CD4-positive, CD25-positive, alpha-beta regulatory T cell (primary cell): Measurements from ENCODE around the gene RGS9. TPM values are rescaled to one million over a fixed set of nuclear protein-coding genes. Genes with fewer than 3 reads are reported as not detected.
A peak's percentile ranks its signal among the peaks of the same experiment; 100 is the strongest.
"Not testable (repeated sequence)": the region's sequence is repeated elsewhere in the genome, so short reads cannot be mapped to it uniquely, and the experiment has no call there.

ENCODE experiments used
- ATAC-seq, 2 donors: fragments of 150-1000 bp; cut with Tn5 transposase; one replicate each; pipeline ENCODE4 v1.10.0; 2021; ENCODE audit warnings: low read depth in 2 of 2, moderate number of reproducible peaks in 2 of 2, moderate library complexity in 1 of 2
- DNase-seq, 3 donors: peaks; one replicate each; pipeline versions ENCODE4 v3.0.0 to v3.0.0-alpha.2; 2012 to 2022; ENCODE audit warnings: mixed read lengths in 1 of 3
- H3K27ac ChIP-seq: one replicate; pipeline ENCODE4 v1.7.0; 2013; ENCODE audit warnings: mild to moderate bottlenecking, low read length; ENCODE audit not compliant: insufficient read depth, poor library complexity, severe bottlenecking
- H3K27me3 ChIP-seq: one replicate; pipeline ENCODE4 v1.7.0; 2013; ENCODE audit warnings: low read length; ENCODE audit not compliant: control insufficient read depth, insufficient read depth
- H3K36me3 ChIP-seq: one replicate; pipeline ENCODE4 v1.7.0; 2013; ENCODE audit warnings: mild to moderate bottlenecking, low read length, moderate library complexity; ENCODE audit not compliant: control insufficient read depth, insufficient read depth
- H3K4me1 ChIP-seq: 2 replicates; pipeline ENCODE4 v1.7.0; 2013; ENCODE audit warnings: mild to moderate bottlenecking, low read length; ENCODE audit not compliant: insufficient read depth, control insufficient read depth, poor library complexity, severe bottlenecking
- H3K4me3 ChIP-seq: one replicate; pipeline ENCODE4 v1.7.0; 2013; ENCODE audit warnings: low read depth, mild to moderate bottlenecking, low read length, moderate library complexity
- H3K9me3 ChIP-seq, 2 experiments: 1 replicate in 1 of 2; 2 replicates in 1 of 2; pipeline ENCODE4 v1.7.0; 2013; ENCODE audit warnings: low read length in 2 of 2, mild to moderate bottlenecking in 1 of 2, moderate library complexity in 1 of 2; ENCODE audit not compliant: control insufficient read depth in 2 of 2
- H3K27ac Mint-ChIP-seq, 3 donors: one replicate each; pipeline ENCODE4 v1.8.0; 2020 to 2022; ENCODE audit warnings: mild to moderate bottlenecking in 3 of 3, mixed read lengths in 3 of 3, moderate library complexity in 2 of 3
- H3K27me3 Mint-ChIP-seq: one replicate; pipeline ENCODE4 v1.8.0; 2022; ENCODE audit warnings: mild to moderate bottlenecking, mixed read lengths
- H3K36me3 Mint-ChIP-seq: one replicate; pipeline ENCODE4 v1.8.0; 2020; ENCODE audit warnings: mixed read lengths
- H3K4me1 Mint-ChIP-seq, 4 donors: one replicate each; pipeline ENCODE4 v1.8.0; 2020 to 2022; ENCODE audit warnings: mixed read lengths in 4 of 4, mild to moderate bottlenecking in 1 of 4
- H3K4me3 Mint-ChIP-seq, 4 donors: one replicate each; pipeline ENCODE4 v1.8.0; 2020 to 2022; ENCODE audit warnings: mild to moderate bottlenecking in 4 of 4, mixed read lengths in 4 of 4, moderate library complexity in 3 of 4
- H3K9me3 Mint-ChIP-seq, 7 donors: one replicate each; pipeline ENCODE4 v1.8.0; 2020 to 2022; ENCODE audit warnings: mixed read lengths in 7 of 7, mild to moderate bottlenecking in 3 of 7, moderate library complexity in 2 of 7
- polyA plus RNA-seq, 4 donors: library from polyadenylated mRNA; unstranded; fragments of 300-500 nt; fragmentation: Illumina TruSeq; gene quantifications; one replicate each; pipeline ENCODE4 v1.2.3, GENCODE V29; 2021
- total RNA-seq: library from RNA; stranded (reverse); gene quantifications from one replicate; pipeline ENCODE4 v1.2.3, GENCODE V29; 2022

RGS9 gene
- total and polyA plus RNA-seq, 5 donors from 2014 or later, result 0.19 to 1.7 (median 0.60) TPM

DNA sequence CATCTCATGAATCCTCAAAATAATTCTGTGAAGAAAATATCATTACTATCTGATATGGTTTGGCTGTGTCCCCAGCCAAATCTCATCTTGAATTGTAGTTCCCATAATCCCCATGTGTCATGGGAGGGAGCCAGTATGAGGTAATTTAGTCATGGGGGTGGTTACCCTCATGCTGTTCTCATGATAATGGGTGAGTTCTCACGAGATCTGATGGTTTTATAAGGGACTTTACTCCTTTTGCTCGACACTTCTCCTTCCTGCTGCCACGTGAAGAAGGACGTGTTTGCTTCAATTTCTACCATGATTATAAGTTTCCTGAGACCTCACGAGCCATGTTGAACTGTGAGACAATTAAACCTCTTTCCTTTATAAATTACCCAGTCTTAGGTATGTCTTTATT lies 20.7 kb upstream of the RGS9 start:
- peaks cover 58% of the 10 kb centered on the region for H3K27me3 Mint-ChIP-seq
- not testable (repeated sequence) for ATAC-seq, H3K9me3 ChIP-seq, DNase-seq, H3K9me3 Mint-ChIP-seq, H3K36me3 Mint-ChIP-seq, H3K4me3 ChIP-seq, H3K27me3 ChIP-seq, H3K4me1 Mint-ChIP-seq, H3K4me3 Mint-ChIP-seq, H3K27ac ChIP-seq, H3K4me1 ChIP-seq, H3K27ac Mint-ChIP-seq, H3K36me3 ChIP-seq

GRCh38 chr17:65117384-65118035 lies 19.7 kb upstream of the RGS9 start:
- peaks cover 0 to 10% (median 8%) of the 10 kb centered on the region in 4 donors for H3K4me1 Mint-ChIP-seq
- peaks cover 2% of the 10 kb centered on the region for H3K4me1 ChIP-seq
- ATAC-seq (no peak), DNase-seq (no peak)
- no peak overlapping the region for H3K27ac ChIP-seq
- H3K27me3 Mint-ChIP-seq, result peaks cover 48% of the 10 kb centered on the region
- H3K9me3 ChIP-seq, result no peaks in the 10 kb centered on the region
- peak overlapping the region in 1 of 4 donors; percentile 23 for H3K4me3 Mint-ChIP-seq
- no peak overlapping the region for H3K27ac Mint-ChIP-seq
- H3K9me3 Mint-ChIP-seq, result peaks cover 0 to 2% (median 0%) of the 10 kb centered on the region in 7 donors
- H3K4me3 ChIP-seq, result no peak overlapping the region
- H3K27me3 ChIP-seq, result peaks cover 6% of the 10 kb centered on the region
- H3K36me3 Mint-ChIP-seq, result no peaks in the 10 kb centered on the region
- H3K36me3 ChIP-seq, result no peaks in the 10 kb centered on the region

DNA sequence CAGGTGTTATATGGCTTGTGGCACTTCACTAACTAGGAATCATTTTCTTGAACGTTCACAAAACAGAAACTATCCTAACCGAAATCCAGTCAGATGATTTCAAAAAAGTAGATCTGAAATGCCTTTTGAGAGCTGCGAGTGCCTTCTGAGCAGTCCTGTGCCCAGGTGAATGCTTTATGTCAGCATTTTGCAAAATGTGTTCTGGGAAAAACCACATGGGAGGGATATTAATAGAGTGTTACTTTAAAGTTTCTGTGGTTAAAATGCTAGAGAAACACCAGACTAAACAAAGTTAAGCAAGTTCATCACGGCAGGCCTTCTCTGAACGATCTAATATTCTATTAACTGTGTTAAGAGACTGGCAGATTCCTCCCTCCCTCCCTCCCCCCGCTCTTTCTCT lies 15.8 kb upstream of the RGS9 start:
- peaks cover 0 to 2% (median 0%) of the 10 kb centered on the region in 7 donors for H3K9me3 Mint-ChIP-seq
- Histone ChIP-seq H3K27ac (no peak overlapping the region), H3K4me3 (no peak overlapping the region), H3K27me3 (peaks cover 6% of the 10 kb centered on the region), H3K9me3 (no peaks in the 10 kb centered on the region), H3K36me3 (no peaks in the 10 kb centered on the region), H3K4me1 (peaks cover 13% of the 10 kb centered on the region)
- H3K36me3 Mint-ChIP-seq, result no peaks in the 10 kb centered on the region
- H3K4me3 Mint-ChIP-seq, result peak overlapping the region in 3 of 4 donors; percentile 19 to 84 (median 58)
- DNase-seq, result peak in 1 of 3 donors; percentile 78
- no peak overlapping the region for H3K27ac Mint-ChIP-seq
- no peak for ATAC-seq
- peaks cover 26% of the 10 kb centered on the region for H3K27me3 Mint-ChIP-seq
- peaks cover 0 to 27% (median 19%) of the 10 kb centered on the region in 4 donors for H3K4me1 Mint-ChIP-seq

- peaks cover 21% of the 10 kb centered on the region for H3K27me3 Mint-ChIP-seq
- Histone ChIP-seq H3K9me3 (no peaks in the 10 kb centered on the region), H3K27ac (no peak overlapping the region), H3K36me3 (no peaks in the 10 kb centered on the region), H3K4me1 (peaks cover 13% of the 10 kb centered on the region), H3K4me3 (no peak overlapping the region), H3K27me3 (peaks cover 4% of the 10 kb centered on the region)
- no peaks in the 10 kb centered on the region for H3K36me3 Mint-ChIP-seq
- DNase-seq (peak in 1 of 3 donors; percentile 27), ATAC-seq (no peak)
- H3K4me3 Mint-ChIP-seq, result peak overlapping the region; percentile 84 to 95 (median 90)
- H3K9me3 Mint-ChIP-seq, result peaks cover 0 to 2% (median 0%) of the 10 kb centered on the region in 7 donors
- peak overlapping the region; percentile 4 to 94 (median 92) for H3K27ac Mint-ChIP-seq
- H3K4me1 Mint-ChIP-seq, result peaks cover 0 to 27% (median 19%) of the 10 kb centered on the region in 4 donors
Observed at GRCh38 chr17:65121916-65122806, 15.0 kb upstream of the RGS9 start.

- peaks cover 0 to 27% (median 19%) of the 10 kb centered on the region in 4 donors for H3K4me1 Mint-ChIP-seq
- no peaks in the 10 kb centered on the region for H3K9me3 Mint-ChIP-seq
- H3K27ac Mint-ChIP-seq, result peak overlapping the region; percentile 92 to 99 (median 94)
Observed at GRCh38 chr17:65122836-65123756, 14.1 kb upstream of the RGS9 start.

DNA sequence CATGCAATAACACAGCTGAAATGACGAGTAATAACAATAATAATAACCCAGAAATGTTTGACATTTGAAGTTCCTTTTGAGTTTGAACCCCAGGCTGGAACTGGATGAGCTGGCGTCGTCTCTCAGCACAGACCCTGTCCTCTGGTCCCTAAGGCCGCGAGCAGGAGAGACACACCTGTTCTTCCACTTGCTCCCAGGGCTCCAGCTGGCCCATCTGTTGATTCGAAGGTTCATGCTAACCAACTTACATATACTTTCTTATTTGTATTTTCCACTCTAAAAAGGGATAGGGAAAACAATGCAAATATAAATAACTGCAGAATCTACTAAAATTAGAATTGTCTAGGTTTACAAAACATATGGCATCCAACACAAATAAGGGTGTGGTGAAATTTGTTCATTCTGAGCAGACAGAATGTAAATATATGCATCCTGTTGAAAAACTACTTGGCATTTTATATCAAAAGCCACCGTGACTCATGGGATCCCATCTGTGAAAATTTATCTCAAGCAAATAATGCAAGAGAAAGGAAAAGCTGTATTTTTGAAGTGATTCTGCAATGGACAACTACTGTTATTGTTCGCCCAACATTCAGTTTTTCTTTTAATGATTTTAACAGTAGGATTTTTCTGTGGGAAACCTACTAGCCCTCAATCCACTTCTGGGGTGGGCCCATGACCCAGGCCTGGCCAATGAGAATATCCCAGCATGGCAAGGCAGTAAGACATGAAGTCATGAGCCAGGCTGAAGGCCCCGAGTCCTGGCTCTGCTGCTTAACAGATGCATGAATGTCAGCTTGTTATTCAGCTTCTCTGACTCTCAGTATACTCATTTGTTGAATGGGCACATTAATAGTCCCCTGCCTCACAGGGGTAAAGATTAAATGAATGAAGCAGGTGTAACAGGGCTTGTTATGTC lies 13.2 kb upstream of the RGS9 start:
- peak overlapping the region; percentile 71 for H3K27ac ChIP-seq
- peaks cover 3% of the 10 kb centered on the region for H3K27me3 ChIP-seq
- H3K4me1 ChIP-seq, result peaks cover 13% of the 10 kb centered on the region
- H3K27ac Mint-ChIP-seq, result peak overlapping the region; percentile 92 to 99 (median 94)
- H3K27me3 Mint-ChIP-seq, result peaks cover 32% of the 10 kb centered on the region
- peaks cover 0 to 27% (median 19%) of the 10 kb centered on the region in 4 donors for H3K4me1 Mint-ChIP-seq
- H3K36me3 Mint-ChIP-seq, result no peaks in the 10 kb centered on the region
- ATAC-seq (no peak), DNase-seq (peak in 1 of 3 donors; percentile 12)
- no peaks in the 10 kb centered on the region for H3K9me3 Mint-ChIP-seq
- H3K9me3 ChIP-seq, result no peaks in the 10 kb centered on the region
- H3K4me3 Mint-ChIP-seq, result peak overlapping the region; percentile 84 to 95 (median 90)
- no peaks in the 10 kb centered on the region for H3K36me3 ChIP-seq
- peak overlapping the region; percentile 81 for H3K4me3 ChIP-seq

More at GRCh38 chr17:65122836-65123756, 14.1 kb upstream of the RGS9 start:
- H3K9me3 ChIP-seq, result no peaks in the 10 kb centered on the region
- no peaks in the 10 kb centered on the region for H3K36me3 ChIP-seq
- Mint-ChIP-seq H3K27me3 (peaks cover 23% of the 10 kb centered on the region), H3K4me3 (peak overlapping the region; percentile 84 to 95 (median 90)), H3K36me3 (no peaks in the 10 kb centered on the region)
- H3K4me3 ChIP-seq, result peak overlapping the region; percentile 81
- peaks cover 5% of the 10 kb centered on the region for H3K27me3 ChIP-seq
- peak; percentile 71 to 93 (median 85) for DNase-seq
- H3K27ac ChIP-seq, result peak overlapping the region; percentile 71
- peak; percentile 92 to 93 for ATAC-seq
- peaks cover 13% of the 10 kb centered on the region for H3K4me1 ChIP-seq
